ENCODE results near the gene USF1. TPM values are rescaled to one million over a fixed set of nuclear protein-coding genes. Genes with fewer than 3 reads are reported as not detected.

USF1 gene
- total and polyA plus RNA-seq, 10 donors = 113 to 339 (median 127) TPM

GRCh38 chr1:161000736-161001480 is 44.9 kb downstream of the USF1 start:
- TF ChIP-seq POLR2AphosphoS5 (IDR thresholded peaks at IDR 0.05) = no peak
- TF ChIP-seq CTCF (IDR thresholded peaks at IDR 0.05 in 8 of 11, conservative IDR thresholded peaks at IDR 0.05 in 3 of 11) = no peak
- no peak for TF ChIP-seq POLR2A (IDR thresholded peaks at IDR 0.05)
- H3K27ac ChIP-seq = peak overlapping the region in 1 of 8 donors; percentile 28
- no peak for DNase-seq
- H3K9me3 ChIP-seq = no peaks in the 10 kb centered on the region
- intact Hi-C loops (cut with DNase I; ENCODE audit: low total_unique reads) = no loop called here
- H3K4me1 ChIP-seq = peaks cover 0 to 50% (median 19%) of the 10 kb centered on the region in 6 donors
- H3K36me3 ChIP-seq = peaks cover 0 to 44% (median 31%) of the 10 kb centered on the region in 6 donors
- no peak overlapping the region for H3K4me3 ChIP-seq
- 82 to 91% (median 90%) methylated on average over 11 of the region's 11 CpGs for WGBS, 5 donors
- no peaks in the 10 kb centered on the region for H3K27me3 ChIP-seq (replicated peaks in 1 of 7)

GRCh38 chr1:160999376-160999775 is 46.4 kb downstream of the USF1 start:
- Histone ChIP-seq H3K9me3 (no peaks in the 10 kb centered on the region), H3K27me3 (replicated peaks in 1 of 7) (no peaks in the 10 kb centered on the region), H3K4me1 (peaks cover 0 to 45% (median 22%) of the 10 kb centered on the region in 6 donors), H3K27ac (peak overlapping the region in 2 of 8 donors; percentile 75 to 82), H3K36me3 (peaks cover 0 to 44% (median 31%) of the 10 kb centered on the region in 6 donors), H3K4me3 (no peak overlapping the region)
- DNase-seq = no peak
- TF ChIP-seq CTCF (IDR thresholded peaks at IDR 0.05 in 8 of 11, conservative IDR thresholded peaks at IDR 0.05 in 3 of 11) (no peak), POLR2AphosphoS5 (IDR thresholded peaks at IDR 0.05) (no peak), POLR2A (IDR thresholded peaks at IDR 0.05) (no peak)
- intact Hi-C loops (cut with DNase I; ENCODE audit: low total_unique reads) = loop anchor here (5.0 kb wide), 1 partner anchor 98 kb away; the partner anchor contains the start of gene KLHDC9
- 93 to 96% (median 95%) methylated on average over 5 of the region's 5 CpGs for WGBS, 5 donors

GRCh38 chr1:160997323-160998038 is 48.3 kb downstream of the USF1 start:
- WGBS, 5 donors = 50 to 80% (median 68%) methylated on average over 1 of the region's 1 CpG
- H3K36me3 ChIP-seq = peaks cover 0 to 44% (median 31%) of the 10 kb centered on the region in 6 donors
- H3K27ac ChIP-seq = peak overlapping the region; percentile 27 to 82 (median 73)
- TF ChIP-seq POLR2AphosphoS5 (IDR thresholded peaks at IDR 0.05) = peak in 2 of 3 donors; percentile 51 to 80
- peak; percentile 37 to 80 (median 76) for TF ChIP-seq CTCF (IDR thresholded peaks at IDR 0.05 in 8 of 11, conservative IDR thresholded peaks at IDR 0.05 in 3 of 11)
- TF ChIP-seq POLR2A (IDR thresholded peaks at IDR 0.05) = no peak
- no peaks in the 10 kb centered on the region for H3K9me3 ChIP-seq
- peaks cover 0 to 51% (median 23%) of the 10 kb centered on the region in 6 donors for H3K4me1 ChIP-seq
- no peak overlapping the region for H3K4me3 ChIP-seq
- no peaks in the 10 kb centered on the region for H3K27me3 ChIP-seq (replicated peaks in 1 of 7)
- DNase-seq = peak; percentile 84
- intact Hi-C loops (cut with DNase I; ENCODE audit: low total_unique reads) = loop anchor here (5.0 kb wide), 1 partner anchor 100 kb away; the partner anchor contains the start of gene KLHDC9

Data from spleen (tissue), 11 donors.